ENCODE measurements around the gene TDRD6.

GRCh38 chr6:46688117-46688965 lies 656 bp downstream of the TDRD6 start:
- TF ChIP-seq CTCF (IDR thresholded peaks at IDR 0.05; ENCODE audit: low read depth, low read length) (no peak), EZH2phosphoT487 (IDR thresholded peaks at IDR 0.05; ENCODE audit: low read depth) (no peak)
